HG03575 (cell line): ENCODE results near the gene IFNA21.
"Not testable (repeated sequence)": the region's sequence is repeated elsewhere in the genome, so short reads cannot be mapped to it uniquely, and the experiment has no call there.

ENCODE experiments used
- ATAC-seq: cut with Tn5 transposase; IDR thresholded peaks from one replicate; pipeline ENCODE4 v1.9.1; 2021; ENCODE audit not compliant: unreplicated experiment, insufficient number of reproducible peaks, low FRiP score; ENCODE audit errors: extremely low read depth

IFNA21 gene

DNA sequence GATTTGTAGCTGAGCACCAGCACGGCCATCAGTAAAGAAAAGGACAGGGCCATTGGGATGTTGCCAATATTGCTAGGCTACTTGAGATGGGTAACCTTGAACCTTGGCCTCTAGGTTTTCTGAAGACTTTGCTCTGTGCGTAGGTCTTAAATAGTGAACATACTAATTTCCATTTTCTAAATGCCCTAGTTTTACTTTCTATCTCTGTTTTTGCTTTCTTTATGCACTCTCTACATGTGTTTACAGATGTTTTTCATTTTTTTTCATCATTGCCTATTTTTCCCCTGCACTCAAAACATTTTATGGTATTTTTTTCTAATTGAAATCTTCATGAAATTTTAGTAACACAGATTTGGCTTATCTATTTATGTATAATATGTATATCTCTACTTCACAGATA is at the start of gene IFNA21:
TSS of gene IFNA21 (minus strand) at position 101 of the 400 bp plus-strand sequence. CDS start at position 53, 48 bp downstream.
- not testable (repeated sequence) for ATAC-seq

- ATAC-seq: peak; percentile 66
Observed at GRCh38 chr9:21213411-21214326, 47.2 kb upstream of the IFNA21 start.

DNA sequence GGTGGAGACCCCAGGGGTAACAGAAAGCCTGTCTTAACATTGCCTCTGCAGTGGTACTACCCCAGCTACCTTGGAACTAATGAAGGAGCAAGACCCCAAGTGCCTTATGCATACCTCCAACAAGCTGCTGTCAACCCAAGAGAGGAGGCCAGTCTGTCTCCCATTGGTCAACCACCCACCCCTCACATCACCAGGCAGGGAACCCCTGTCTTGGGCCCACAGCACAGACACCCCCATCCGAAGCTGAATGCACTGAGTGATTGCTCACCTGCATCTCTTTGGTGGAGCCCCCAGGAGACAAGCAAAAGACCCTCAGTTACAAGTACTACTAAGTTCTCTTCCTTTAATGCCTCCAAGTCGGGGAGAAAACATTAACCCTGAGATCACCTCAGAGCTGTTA is 45.7 kb upstream of the IFNA21 start:
- ATAC-seq: not testable (repeated sequence)

DNA sequence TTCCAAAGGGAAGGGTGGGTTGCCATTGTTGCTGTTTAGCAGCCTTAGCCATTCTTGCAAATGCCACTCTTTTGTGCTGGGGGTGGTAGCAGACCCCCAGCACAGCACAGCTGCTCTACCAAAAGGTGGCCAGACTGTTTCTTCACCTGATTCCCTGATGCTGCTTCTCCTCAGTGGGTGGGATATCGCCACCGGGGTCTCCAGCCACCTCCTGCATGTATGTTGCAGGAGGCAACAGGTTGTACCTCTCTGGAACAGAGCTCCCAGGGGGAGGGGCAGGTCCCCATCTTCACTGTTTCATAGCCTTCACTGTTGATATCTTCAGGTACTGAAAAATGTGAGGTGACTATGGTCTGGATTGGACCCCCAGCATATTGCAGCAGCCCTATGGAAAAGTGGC is 44.3 kb upstream of the IFNA21 start:
- not testable (repeated sequence) for ATAC-seq

DNA sequence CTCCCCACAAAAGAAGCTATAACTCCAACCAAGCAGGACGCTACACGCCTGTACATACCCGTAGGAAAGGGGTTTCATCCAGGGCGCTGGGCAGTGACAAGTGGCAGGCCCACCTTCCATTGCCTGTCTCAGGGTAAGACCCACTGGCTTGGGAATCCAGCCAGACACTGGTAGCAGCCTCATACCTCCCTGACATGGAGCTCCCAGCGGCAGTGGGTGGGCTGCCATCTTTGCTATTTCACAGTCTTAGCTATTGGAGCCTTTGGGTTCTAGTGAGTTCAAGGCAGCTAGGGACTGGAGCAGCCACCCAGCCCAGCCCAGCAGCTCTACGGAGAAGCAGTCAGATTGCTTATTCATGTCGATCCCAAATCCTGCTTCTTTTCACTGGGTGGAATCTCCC is 43.9 kb upstream of the IFNA21 start:
- no peak for ATAC-seq

- ATAC-seq: not testable (repeated sequence)
Observed at GRCh38 chr9:21207043-21207442, 40.6 kb upstream of the IFNA21 start, which contains the start of gene IFNA10. TSS of gene IFNA10 (minus strand) at chr9:21207143. CDS start at chr9:21207097, 46 bp downstream.

- ATAC-seq: no peak
Observed at GRCh38 chr9:21205204-21205603, 38.7 kb upstream of the IFNA21 start.

DNA sequence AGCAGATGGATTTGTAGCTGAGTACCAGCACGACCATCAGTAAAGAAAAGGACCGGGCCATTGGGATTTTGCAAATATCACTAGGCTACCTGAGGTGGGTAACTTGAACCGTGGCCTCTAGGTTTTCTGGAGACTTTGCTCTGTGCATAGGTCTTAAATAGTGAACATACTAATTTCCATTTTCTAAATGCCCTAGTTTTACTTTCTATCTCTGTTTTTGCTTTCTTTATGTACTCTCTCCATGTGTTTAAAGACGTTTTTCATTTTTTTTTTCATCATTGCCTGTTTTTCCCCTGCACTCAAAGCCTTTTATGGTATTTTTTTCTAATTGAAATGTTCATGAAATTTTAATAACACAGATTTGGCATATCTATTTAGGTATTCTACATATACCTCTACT is 35.6 kb upstream of the IFNA21 start, which contains the start of gene IFNA7:
TSS of gene IFNA7 (minus strand) at position 101 of the 400 bp plus-strand sequence. CDS start at position 61, 40 bp downstream.
- ATAC-seq: not testable (repeated sequence)

DNA sequence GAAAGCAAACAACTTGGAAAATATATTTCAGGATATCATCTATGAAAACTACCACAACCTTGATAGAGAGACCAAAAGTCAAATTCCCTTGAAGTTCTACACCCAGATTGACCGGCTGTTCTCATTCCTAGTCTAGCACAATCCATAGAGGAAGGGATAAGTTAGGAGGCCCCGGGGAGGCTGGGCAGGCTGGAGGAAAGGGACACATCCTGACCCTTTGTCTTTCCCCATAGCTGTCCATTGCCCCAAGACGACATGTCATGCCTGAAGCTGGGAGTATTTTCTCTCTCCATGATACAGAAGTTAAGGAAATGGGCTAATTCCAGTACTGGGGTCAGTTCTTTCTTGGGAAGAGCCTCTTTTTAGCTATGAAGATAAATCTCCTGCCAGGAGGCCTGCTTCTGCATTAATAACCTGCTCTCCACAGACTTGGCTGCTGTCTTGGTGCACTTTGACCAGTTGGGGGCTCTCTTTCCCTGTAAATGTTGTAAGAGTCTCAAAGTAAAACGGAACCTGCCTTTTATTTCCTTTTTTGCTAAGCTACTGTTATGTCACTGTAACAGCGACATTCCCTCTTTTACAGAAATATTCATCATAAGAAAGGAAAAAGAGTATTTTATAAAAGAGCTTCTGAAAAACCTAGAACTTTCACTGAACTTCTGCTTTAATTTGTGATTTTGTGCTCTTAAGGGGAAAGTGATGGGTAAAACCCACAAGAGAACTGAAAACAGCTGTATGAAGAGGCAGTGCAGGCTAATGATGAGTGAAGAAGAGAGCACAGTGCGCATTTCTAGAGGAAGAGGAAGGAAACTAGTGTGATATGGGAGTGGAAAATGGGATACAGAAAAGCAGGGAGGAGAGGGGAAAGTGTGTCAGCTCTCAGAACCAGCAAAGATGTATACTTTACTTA is 28.7 kb upstream of the IFNA21 start:
- ATAC-seq: peak; percentile 91

GRCh38 chr9:21187487-21187886 is 21.0 kb upstream of the IFNA21 start, which contains the start of gene IFNA4:
TSS of gene IFNA4 (minus strand) at chr9:21187587. CDS start at chr9:21187531, 56 bp downstream.
- ATAC-seq: not testable (repeated sequence)

GRCh38 chr9:21182810-21183736 is 16.6 kb upstream of the IFNA21 start:
- peak; percentile 91 for ATAC-seq

- ATAC-seq: no peak
Observed at GRCh38 chr9:21174671-21175070, 8.2 kb upstream of the IFNA21 start.

DNA sequence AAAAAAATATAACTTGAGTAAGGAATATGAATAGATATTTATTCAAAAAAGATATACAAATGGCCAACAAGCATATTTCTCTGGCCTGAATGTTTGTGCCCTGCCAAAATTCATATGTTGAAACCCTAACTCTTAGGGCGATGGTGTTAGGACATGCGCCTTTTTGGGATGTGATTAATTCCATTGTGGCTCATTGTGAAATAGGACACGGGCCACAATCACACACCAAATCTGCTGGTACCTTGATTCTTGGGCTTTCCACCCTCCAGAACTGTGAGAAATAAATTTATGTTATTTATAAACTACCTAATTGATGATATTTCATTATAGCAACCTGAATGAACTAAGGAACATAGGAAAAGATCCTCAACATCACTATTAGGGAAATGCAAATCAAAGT is 5.7 kb upstream of the IFNA21 start:
- no peak for ATAC-seq

GRCh38 chr9:21171351-21171750 is 4.9 kb upstream of the IFNA21 start:
- ATAC-seq: no peak

DNA sequence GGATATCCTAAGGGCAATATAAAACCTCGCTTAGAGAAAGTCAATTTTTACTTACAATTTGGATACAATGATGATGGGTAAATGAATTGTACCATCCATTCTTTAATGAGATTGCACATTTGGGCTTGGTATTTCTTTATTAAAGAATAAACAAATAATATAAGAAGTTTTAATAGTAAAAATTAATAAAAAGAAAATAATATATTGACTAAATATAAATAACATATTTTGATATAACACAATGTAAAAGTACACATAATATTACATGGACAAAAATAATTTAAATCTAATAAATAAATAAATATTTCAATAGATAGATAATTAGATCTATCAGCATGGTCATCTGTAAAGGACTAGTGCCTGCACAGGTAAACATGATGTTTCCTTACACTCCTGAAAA is 944 bp downstream of the IFNA21 start:
- ATAC-seq: no peak

DNA sequence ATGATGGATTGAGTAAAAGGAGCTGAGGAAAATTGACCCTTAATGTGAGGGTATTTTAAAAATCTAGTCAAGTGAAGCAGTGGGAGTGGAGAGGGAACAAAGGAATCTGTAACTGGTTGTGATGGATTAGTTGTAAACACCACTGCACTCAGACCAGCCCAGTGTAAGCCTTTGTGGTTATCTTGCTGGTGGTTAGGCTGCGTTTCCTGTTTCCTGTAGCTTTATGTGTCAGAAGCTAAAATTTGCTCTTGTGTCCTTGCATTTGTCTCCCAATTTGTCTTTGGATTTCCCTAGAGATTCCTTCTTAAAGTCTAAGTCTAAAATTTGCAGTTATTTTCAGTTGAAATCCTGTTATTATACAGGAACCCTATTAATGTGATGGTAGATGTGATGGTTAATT is 6.3 kb downstream of the IFNA21 start:
- ATAC-seq: peak; percentile 74

- ATAC-seq: no peak
Observed at GRCh38 chr9:21155501-21155900, 11.0 kb downstream of the IFNA21 start.

GRCh38 chr9:21154018-21154608 is 12.3 kb downstream of the IFNA21 start:
- no peak for ATAC-seq
